ENCODE results near the gene FAIM2.
A peak's percentile ranks its signal among the peaks of the same experiment; 100 is the strongest.

Gene FAIM2

GRCh38 chr12:49892084-49892731, 11.5 kb downstream of the FAIM2 start:
- TF ChIP-seq CTCF (conservative IDR thresholded peaks at IDR 0.05) = no peak
- TF ChIP-seq ZFX (IDR thresholded peaks at IDR 0.05) = no peak
- H3K27ac ChIP-seq = no peak overlapping the region

GRCh38 chr12:49891476-49891875, 12.2 kb downstream of the FAIM2 start:
- TF ChIP-seq ZFX (IDR thresholded peaks at IDR 0.05) = no peak
- TF ChIP-seq CTCF (conservative IDR thresholded peaks at IDR 0.05) = no peak
- H3K27ac ChIP-seq = no peak overlapping the region

GRCh38 chr12:49891012-49891411, 12.7 kb downstream of the FAIM2 start:
- TF ChIP-seq CTCF (conservative IDR thresholded peaks at IDR 0.05) = no peak
- no peak for TF ChIP-seq ZFX (IDR thresholded peaks at IDR 0.05)
- no peak overlapping the region for H3K27ac ChIP-seq

GRCh38 chr12:49890096-49890461, 13.6 kb downstream of the FAIM2 start:
- TF ChIP-seq ZFX (IDR thresholded peaks at IDR 0.05) (no peak), CTCF (conservative IDR thresholded peaks at IDR 0.05) (no peak)
- H3K27ac ChIP-seq = no peak overlapping the region

GRCh38 chr12:49889361-49890095, 14.2 kb downstream of the FAIM2 start:
- H3K27ac ChIP-seq = no peak overlapping the region
- TF ChIP-seq CTCF (conservative IDR thresholded peaks at IDR 0.05) = no peak
- no peak for TF ChIP-seq ZFX (IDR thresholded peaks at IDR 0.05)

GRCh38 chr12:49888461-49889151, 15.1 kb downstream of the FAIM2 start:
- H3K27ac ChIP-seq = peak overlapping the region; percentile 0; the same call in 1 of the 2 replicates
- TF ChIP-seq CTCF (conservative IDR thresholded peaks at IDR 0.05) = no peak

All from C4-2B (cell line).